Epithelial cell of esophagus (primary cell): ENCODE results near the gene CRADD.

ENCODE experiments used
- DNase-seq: peaks from one replicate; pipeline ENCODE4 v3.0.0; 2010; ENCODE audit warnings: low read depth
- H3K4me3 ChIP-seq: 2 replicates; pipeline ENCODE4 v1.5.1; 2011; ENCODE audit warnings: mild to moderate bottlenecking, low read length, control low read depth
- TF ChIP-seq, protein P1 (sequence below): IDR thresholded peaks from 2 replicates; pipeline ENCODE4 v1.5.1; 2011; ENCODE audit warnings: low read depth, mild to moderate bottlenecking, low read length, control low read depth, inconsistent platforms; ENCODE audit not compliant: insufficient read depth; ENCODE audit errors: missing control alignments

The CRADD gene

DNA sequence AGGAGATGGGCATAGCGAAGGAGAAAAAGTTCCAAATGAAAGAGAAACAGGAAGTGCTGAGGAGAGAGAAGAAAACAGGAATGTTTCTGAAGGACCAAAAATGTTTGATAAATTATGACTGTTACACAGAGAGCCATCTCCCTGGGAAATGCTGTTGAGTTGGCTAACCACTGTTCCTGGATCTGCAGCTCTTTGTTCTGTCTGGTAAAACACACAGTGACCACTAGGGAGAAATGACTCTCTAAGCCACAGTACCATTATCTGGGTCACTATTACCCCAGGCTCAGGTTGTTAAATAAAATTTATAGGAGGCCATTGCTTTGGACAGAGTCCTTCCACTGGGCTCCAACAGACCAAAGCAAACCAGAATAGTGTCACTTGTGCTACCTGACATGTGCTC lies 219.3 kb downstream of the CRADD start:
- H3K4me3 ChIP-seq, result no peak overlapping the region
- TF ChIP-seq, protein P1, sequence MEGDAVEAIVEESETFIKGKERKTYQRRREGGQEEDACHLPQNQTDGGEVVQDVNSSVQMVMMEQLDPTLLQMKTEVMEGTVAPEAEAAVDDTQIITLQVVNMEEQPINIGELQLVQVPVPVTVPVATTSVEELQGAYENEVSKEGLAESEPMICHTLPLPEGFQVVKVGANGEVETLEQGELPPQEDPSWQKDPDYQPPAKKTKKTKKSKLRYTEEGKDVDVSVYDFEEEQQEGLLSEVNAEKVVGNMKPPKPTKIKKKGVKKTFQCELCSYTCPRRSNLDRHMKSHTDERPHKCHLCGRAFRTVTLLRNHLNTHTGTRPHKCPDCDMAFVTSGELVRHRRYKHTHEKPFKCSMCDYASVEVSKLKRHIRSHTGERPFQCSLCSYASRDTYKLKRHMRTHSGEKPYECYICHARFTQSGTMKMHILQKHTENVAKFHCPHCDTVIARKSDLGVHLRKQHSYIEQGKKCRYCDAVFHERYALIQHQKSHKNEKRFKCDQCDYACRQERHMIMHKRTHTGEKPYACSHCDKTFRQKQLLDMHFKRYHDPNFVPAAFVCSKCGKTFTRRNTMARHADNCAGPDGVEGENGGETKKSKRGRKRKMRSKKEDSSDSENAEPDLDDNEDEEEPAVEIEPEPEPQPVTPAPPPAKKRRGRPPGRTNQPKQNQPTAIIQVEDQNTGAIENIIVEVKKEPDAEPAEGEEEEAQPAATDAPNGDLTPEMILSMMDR, result no peak
- DNase-seq, result no peak

GRCh38 chr12:93896952-93897351 lies 219.8 kb downstream of the CRADD start:
- TF ChIP-seq, protein P1, result no peak
- H3K4me3 ChIP-seq, result no peak overlapping the region
- DNase-seq, result no peak

DNA sequence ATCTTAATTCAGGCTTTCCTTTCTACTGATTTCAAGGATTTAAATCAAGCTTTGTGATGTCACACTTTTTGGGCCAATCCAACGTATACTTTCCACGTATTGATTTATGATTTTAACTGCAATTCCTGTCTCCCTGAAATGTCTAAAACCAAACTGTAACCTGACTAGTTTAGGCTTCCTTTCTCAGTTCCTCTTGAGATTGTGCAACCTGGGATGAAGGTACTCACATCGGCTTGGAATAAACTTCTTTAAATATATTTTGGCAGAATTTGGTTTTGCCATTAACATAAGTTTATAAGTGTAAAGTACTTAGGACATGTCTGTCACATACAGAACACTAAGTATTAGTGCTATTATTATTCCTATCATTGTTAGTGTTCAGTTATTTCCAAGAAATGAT lies 224.6 kb downstream of the CRADD start:
- TF ChIP-seq, protein P1, result no peak
- H3K4me3 ChIP-seq, result no peak overlapping the region
- DNase-seq, result no peak

- TF ChIP-seq, protein P1, result no peak
Observed at GRCh38 chr12:93902192-93902591, 225.0 kb downstream of the CRADD start.

DNA sequence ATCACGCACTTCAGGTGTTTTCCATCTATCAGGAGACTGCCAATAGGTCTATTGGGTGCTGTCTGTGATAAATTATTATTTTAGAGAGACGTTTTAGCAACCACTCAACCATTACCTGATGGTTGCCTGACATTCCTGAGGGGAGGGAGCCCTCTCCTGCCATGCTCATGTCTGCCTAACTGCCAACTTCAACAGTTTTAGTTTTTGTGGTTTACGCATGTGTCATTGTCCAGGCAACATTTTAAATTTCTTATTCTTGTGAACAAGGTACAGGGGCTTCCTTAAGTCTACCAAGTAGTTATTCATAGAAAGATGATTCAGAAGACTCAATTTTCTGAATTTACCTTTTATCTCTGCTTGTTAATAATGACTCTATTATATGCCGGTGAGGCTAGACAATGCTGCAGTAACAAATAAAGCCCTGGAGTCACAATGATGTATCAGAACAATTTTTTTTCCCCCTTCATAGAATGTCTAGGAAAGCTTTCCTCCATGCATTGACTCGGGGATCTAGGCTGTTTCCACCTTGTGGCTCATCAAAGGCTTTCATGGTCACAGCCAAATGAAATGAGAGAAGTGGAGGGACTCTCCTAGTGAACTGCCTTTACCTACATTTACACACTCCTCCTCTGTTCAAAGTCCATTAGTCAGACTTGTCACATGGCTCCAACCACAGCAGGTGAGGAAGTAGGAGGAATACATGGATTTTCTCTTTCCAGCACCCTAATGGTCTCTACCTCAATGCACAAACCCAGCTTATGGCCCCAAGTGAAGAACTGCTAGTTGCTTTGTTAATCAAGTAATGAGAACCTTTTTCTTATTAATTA lies 225.8 kb downstream of the CRADD start:
- peak; percentile 17 for DNase-seq
- TF ChIP-seq, protein P1, result no peak
- no peak overlapping the region for H3K4me3 ChIP-seq

More at GRCh38 chr12:93902192-93902591, 225.0 kb downstream of the CRADD start:
- no peak overlapping the region for H3K4me3 ChIP-seq
- DNase-seq, result no peak

DNA sequence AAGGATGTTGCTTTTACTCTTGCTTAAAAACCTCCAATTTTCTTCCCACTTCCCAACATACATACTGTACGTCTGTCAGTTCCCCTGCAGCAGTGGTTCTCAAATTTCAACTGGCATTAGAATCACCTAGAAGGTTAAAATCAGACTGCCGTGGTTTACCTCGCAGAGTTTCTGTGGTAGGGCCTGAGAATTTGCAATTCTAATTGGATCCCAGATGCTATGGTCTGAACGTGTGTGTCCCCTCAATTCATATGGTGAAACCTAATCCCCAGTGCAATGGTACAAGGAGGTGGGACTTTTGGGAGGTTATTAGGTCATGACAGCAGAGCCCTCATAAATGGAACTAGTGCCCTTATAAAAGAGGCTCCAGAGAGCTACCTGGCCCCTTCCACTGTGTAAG lies 226.9 kb downstream of the CRADD start:
- TF ChIP-seq, protein P1, result no peak
- H3K4me3 ChIP-seq, result no peak overlapping the region
- no peak for DNase-seq

- TF ChIP-seq, protein P1, result no peak
- no peak overlapping the region for H3K4me3 ChIP-seq
- no peak for DNase-seq
Observed at GRCh38 chr12:93908264-93908663, 231.1 kb downstream of the CRADD start.
